ENCODE results near the gene KIAA1755.
"Not testable (repeated sequence)": the region's sequence is repeated elsewhere in the genome, so short reads cannot be mapped to it uniquely, and the experiment has no call there.

- TF ChIP-seq CTCF (conservative IDR thresholded peaks at IDR 0.05; ENCODE audit: low read depth, low read length); EZH2phosphoT487 (IDR thresholded peaks at IDR 0.05; ENCODE audit: borderline replicate concordance, low read length); EZH2 (IDR thresholded peaks at IDR 0.05; ENCODE audit: low read length, unreplicated experiment): not testable (repeated sequence)
Observed at GRCh38 chr20:38281176-38281915, 20.8 kb upstream of the KIAA1755 start.

Data from PC-3 (cell line).